PC-3 (cell line): ENCODE results near the gene NTM. TPM values are rescaled to one million over a fixed set of nuclear protein-coding genes. Genes with fewer than 3 reads are reported as not detected.

ENCODE experiments used
- ATAC-seq: fragments of 200-7000 bp; cut with Tn5 transposase; 2 replicates; pipeline ENCODE4 v1.9.1; 2020; ENCODE audit warnings: mild to moderate bottlenecking, moderate library complexity
- BruUV-seq: library from RNA; stranded (reverse); fragments of 400-500 nt; replicated peaks from 2 replicates; lab custom pipeline; 2021; lab: Mats Ljungman, UMichigan
- CTCF ChIA-PET: fragments of 300-600 bp; sonication (Branson Sonifier 250); formaldehyde crosslinking; loops from one replicate; lab custom pipeline; 2022; ENCODE audit warnings: antibody characterized with exemption; lab: Charles Lee
- POLR2A ChIA-PET: fragments of 300-600 bp; sonication (Branson Sonifier 250); formaldehyde crosslinking; loops from one replicate; lab custom pipeline; 2022; ENCODE audit warnings: antibody characterized with exemption; ENCODE audit not compliant: unreplicated experiment; lab: Charles Lee
- DNase-seq: peaks from one replicate; pipeline ENCODE4 v3.0.0-alpha.2; 2015
- H2AFZ ChIP-seq: fragments of 300-600 bp; sonication (generic); 2 replicates; pipeline ENCODE4 v1.6.0; 2016; ENCODE audit warnings: antibody characterized with exemption, low read length
- H3F3A ChIP-seq: fragments of 300-600 bp; sonication (generic); one replicate; pipeline ENCODE4 v1.6.0; 2017; ENCODE audit warnings: antibody characterized with exemption, low read length, control low read depth, mild to moderate bottlenecking; ENCODE audit not compliant: unreplicated experiment
- H3K27ac ChIP-seq: fragments of 300-600 bp; sonication (generic); 2 replicates; pipeline ENCODE4 v1.5.1; 2016; ENCODE audit warnings: mild to moderate bottlenecking, low read length
- H3K27me3 ChIP-seq: fragments of 300-600 bp; sonication (generic); 2 replicates; pipeline ENCODE4 v1.6.1; 2016; ENCODE audit warnings: low read length, mixed read lengths
- H3K36me3 ChIP-seq: fragments of 300-600 bp; sonication (generic); 2 replicates; pipeline ENCODE4 v1.6.1; 2016; ENCODE audit warnings: low read depth, mixed run types, low read length, mixed read lengths
- H3K4me1 ChIP-seq: fragments of 300-600 bp; sonication (generic); 2 replicates; pipeline ENCODE4 v1.5.1; 2016; ENCODE audit warnings: low read length; ENCODE audit not compliant: insufficient read depth
- H3K4me2 ChIP-seq: fragments of 300-600 bp; sonication (generic); 2 replicates; pipeline ENCODE4 v1.6.0; 2016; ENCODE audit warnings: low read length
- H3K4me3 ChIP-seq: fragments of 300-600 bp; sonication (generic); 2 replicates; pipeline ENCODE4 v1.5.1; 2016; ENCODE audit warnings: mild to moderate bottlenecking, low read length, mixed read lengths
- H3K79me2 ChIP-seq: fragments of 300-600 bp; sonication (generic); 2 replicates; pipeline ENCODE4 v1.6.1; 2017; ENCODE audit warnings: low read length, mixed read lengths
- H3K9ac ChIP-seq: fragments of 300-600 bp; sonication (generic); 2 replicates; pipeline ENCODE4 v1.6.0; 2016; ENCODE audit warnings: mild to moderate bottlenecking, low read length
- H3K9me2 ChIP-seq: fragments of 300-600 bp; sonication (generic); replicated peaks from 2 replicates; pipeline ENCODE4 v1.6.1; 2016; ENCODE audit warnings: mixed run types, low read length, mixed read lengths
- H3K9me3 ChIP-seq: fragments of 300-600 bp; sonication (generic); 2 replicates; pipeline ENCODE4 v1.6.1; 2016; ENCODE audit warnings: low read length, mixed read lengths
- H4K20me1 ChIP-seq: fragments of 300-600 bp; sonication (generic); 2 replicates; pipeline ENCODE4 v1.6.1; 2016; ENCODE audit warnings: low read length, mixed read lengths
- EZH2 ChIP-seq: fragments of 300-600 bp; sonication (generic); IDR thresholded peaks from one replicate; pipeline ENCODE4 v1.6.1; 2017; ENCODE audit warnings: antibody characterized with exemption, mild to moderate bottlenecking, low read length; ENCODE audit not compliant: unreplicated experiment
- EZH2phosphoT487 ChIP-seq: fragments of 300-600 bp; sonication (generic); IDR thresholded peaks from 2 replicates; pipeline ENCODE4 v1.6.1; 2018; ENCODE audit warnings: mild to moderate bottlenecking, antibody characterized with exemption, low read length, borderline replicate concordance
- intact Hi-C: fragments of 100-400 bp; cut with micrococcal nuclease; formaldehyde crosslinking; loops from 2 replicates; pipeline ENCODE4 v1.9.0; 2023
- total RNA-seq: library from RNA; depleted of rRNA; stranded (reverse); fragments of >200 nt; gene quantifications from 2 replicates; pipeline ENCODE4 v1.2.3, GENCODE V29; 2014
- TF ChIP-seq, protein P1 (sequence below): fragments of 300-600 bp; sonication (generic); conservative IDR thresholded peaks from 2 replicates; pipeline ENCODE4 v1.5.1; 2017; ENCODE audit warnings: antibody characterized with exemption, low read depth, mild to moderate bottlenecking, low read length

Gene NTM
- total RNA-seq, 1 experiment from 2014 or later = not detected

DNA sequence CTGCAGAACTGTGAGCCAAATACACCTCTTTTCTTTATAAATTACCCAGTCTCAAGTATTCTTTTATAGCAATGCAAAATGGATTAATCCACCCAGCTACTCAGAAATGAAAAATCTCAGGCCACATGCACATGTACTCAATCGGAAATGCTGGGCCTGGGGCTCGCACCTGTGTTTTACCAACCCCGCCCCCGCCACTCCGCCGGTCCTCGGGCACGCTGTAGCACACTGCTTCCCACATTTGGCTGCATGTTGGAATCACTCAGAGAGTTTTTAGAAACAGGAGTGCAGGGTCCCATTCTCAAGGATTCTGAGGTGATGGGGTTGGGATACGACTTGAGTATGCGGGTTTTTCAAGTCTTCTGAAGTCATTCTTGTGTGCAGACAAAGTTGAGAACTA lies 284.4 kb downstream of the NTM start:
- intact Hi-C loops = no loop called here
- Histone ChIP-seq H3K27me3 (peaks cover 91% of the 10 kb centered on the region), H3F3A (no peaks in the 10 kb centered on the region), H4K20me1 (no peaks in the 10 kb centered on the region), H3K9me2 (no peaks in the 10 kb centered on the region), H3K9ac (no peak overlapping the region), H3K36me3 (no peaks in the 10 kb centered on the region), H3K4me2 (no peak overlapping the region), H2AFZ (no peak overlapping the region), H3K27ac (no peak overlapping the region), H3K4me1 (no peaks in the 10 kb centered on the region), H3K79me2 (no peaks in the 10 kb centered on the region), H3K4me3 (no peak overlapping the region), H3K9me3 (no peaks in the 10 kb centered on the region)
- no TSS peak for BruUV-seq
- CTCF ChIA-PET = no interaction called here
- POLR2A ChIA-PET = interaction anchor here (0.6 kb wide), 1 partner anchor 424 kb away, joined by 3 read pairs; no protein-coding TSS in a partner anchor
- ATAC-seq (no peak), DNase-seq (no peak)
- TF ChIP-seq EZH2 (no peak), EZH2phosphoT487 (no peak)
- TF ChIP-seq, protein P1, sequence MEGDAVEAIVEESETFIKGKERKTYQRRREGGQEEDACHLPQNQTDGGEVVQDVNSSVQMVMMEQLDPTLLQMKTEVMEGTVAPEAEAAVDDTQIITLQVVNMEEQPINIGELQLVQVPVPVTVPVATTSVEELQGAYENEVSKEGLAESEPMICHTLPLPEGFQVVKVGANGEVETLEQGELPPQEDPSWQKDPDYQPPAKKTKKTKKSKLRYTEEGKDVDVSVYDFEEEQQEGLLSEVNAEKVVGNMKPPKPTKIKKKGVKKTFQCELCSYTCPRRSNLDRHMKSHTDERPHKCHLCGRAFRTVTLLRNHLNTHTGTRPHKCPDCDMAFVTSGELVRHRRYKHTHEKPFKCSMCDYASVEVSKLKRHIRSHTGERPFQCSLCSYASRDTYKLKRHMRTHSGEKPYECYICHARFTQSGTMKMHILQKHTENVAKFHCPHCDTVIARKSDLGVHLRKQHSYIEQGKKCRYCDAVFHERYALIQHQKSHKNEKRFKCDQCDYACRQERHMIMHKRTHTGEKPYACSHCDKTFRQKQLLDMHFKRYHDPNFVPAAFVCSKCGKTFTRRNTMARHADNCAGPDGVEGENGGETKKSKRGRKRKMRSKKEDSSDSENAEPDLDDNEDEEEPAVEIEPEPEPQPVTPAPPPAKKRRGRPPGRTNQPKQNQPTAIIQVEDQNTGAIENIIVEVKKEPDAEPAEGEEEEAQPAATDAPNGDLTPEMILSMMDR = no peak

DNA sequence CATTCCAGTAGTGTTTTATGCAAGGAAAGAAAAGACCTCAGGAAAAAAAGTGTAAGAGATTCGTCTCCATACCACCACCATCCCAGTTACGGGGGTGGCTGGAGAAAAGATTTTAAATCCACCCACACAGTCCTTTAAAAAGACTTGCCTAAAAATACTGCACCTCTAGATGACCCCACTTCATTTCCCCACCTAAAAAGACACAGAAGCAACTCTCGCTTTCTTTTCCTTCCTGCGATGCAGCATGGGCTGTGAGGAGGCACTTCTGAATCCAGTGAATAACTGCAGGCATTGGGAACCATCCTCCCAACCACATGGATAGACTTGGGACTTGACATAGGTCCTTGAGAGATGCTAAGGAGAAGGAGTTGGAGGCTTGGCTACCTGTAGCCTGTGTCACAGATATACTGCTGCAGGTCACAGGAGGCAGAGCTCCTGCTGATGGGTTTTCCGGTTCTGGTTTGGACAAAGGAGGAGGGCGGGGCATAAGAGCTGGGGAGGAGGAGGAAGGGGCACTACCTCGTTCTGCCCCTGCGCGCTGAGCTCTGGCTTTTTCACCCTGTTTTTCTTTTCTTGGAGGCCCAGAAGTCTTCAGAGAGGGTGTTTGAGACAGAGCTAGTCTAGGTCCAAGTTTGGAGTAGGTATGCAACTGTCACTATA lies 285.9 kb downstream of the NTM start:
- Histone ChIP-seq H3K36me3 (no peaks in the 10 kb centered on the region), H2AFZ (no peak overlapping the region), H3K9ac (no peak overlapping the region), H3F3A (no peaks in the 10 kb centered on the region), H3K27ac (no peak overlapping the region), H3K4me1 (no peaks in the 10 kb centered on the region), H3K4me3 (no peak overlapping the region), H3K9me3 (no peaks in the 10 kb centered on the region), H3K9me2 (no peaks in the 10 kb centered on the region), H3K27me3 (peaks cover 95% of the 10 kb centered on the region), H3K79me2 (no peaks in the 10 kb centered on the region), H3K4me2 (no peak overlapping the region), H4K20me1 (no peaks in the 10 kb centered on the region)
- no peak for ATAC-seq
- ChIA-PET CTCF (no interaction called here), POLR2A (no interaction called here)
- no peak for DNase-seq
- no TSS peak for BruUV-seq
- intact Hi-C loops = no loop called here
- TF ChIP-seq EZH2 (no peak), EZH2phosphoT487 (no peak)
- TF ChIP-seq, protein P1 = no peak

DNA sequence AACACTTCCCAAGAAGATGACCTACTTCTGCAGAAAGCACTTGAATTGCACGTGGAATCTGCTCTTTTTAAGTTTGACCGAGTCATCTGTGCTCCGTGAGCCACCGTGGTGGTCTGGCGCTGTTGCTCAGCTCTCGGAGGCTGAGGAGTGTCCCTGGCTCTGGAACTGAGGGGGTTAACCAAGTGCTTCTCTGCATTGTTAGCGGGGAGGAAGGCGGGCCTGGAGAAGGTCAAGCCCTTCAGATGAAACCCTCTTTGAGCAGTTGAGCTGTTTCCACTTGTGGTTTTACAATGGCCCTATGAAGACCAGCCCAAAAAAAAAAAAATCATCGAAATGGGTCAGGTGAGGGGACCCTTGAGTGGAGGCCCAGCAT lies 286.4 kb downstream of the NTM start:
- no peaks in the 10 kb centered on the region for H3F3A ChIP-seq
- CTCF ChIA-PET = no interaction called here
- H3K27ac ChIP-seq = no peak overlapping the region
- no peak for TF ChIP-seq EZH2
- TF ChIP-seq EZH2phosphoT487 = no peak
- TF ChIP-seq, protein P1 = no peak
- no peaks in the 10 kb centered on the region for H3K9me3 ChIP-seq
- no peak overlapping the region for H3K4me2 ChIP-seq
- H3K4me3 ChIP-seq = no peak overlapping the region
- H4K20me1 ChIP-seq = no peaks in the 10 kb centered on the region
- POLR2A ChIA-PET = no interaction called here
- H2AFZ ChIP-seq = no peak overlapping the region
- H3K36me3 ChIP-seq = no peaks in the 10 kb centered on the region
- no peaks in the 10 kb centered on the region for H3K4me1 ChIP-seq
- no peaks in the 10 kb centered on the region for H3K9me2 ChIP-seq
- ATAC-seq (no peak), DNase-seq (no peak)
- peaks cover 98% of the 10 kb centered on the region for H3K27me3 ChIP-seq
- H3K79me2 ChIP-seq = no peaks in the 10 kb centered on the region
- intact Hi-C loops = no loop called here
- no TSS peak for BruUV-seq
- H3K9ac ChIP-seq = no peak overlapping the region
